NCI-H524 treated with DMSO at 0.1 percent for 48 hours (cell line): Measurements from ENCODE around the gene MARCHF4.
A peak's percentile ranks its signal among the peaks of the same experiment; 100 is the strongest.
"Not testable (repeated sequence)": the region's sequence is repeated elsewhere in the genome, so short reads cannot be mapped to it uniquely, and the experiment has no call there.

ENCODE experiments used
- DNase-seq: peaks from one replicate; lab custom pipeline; 2025; lab: John Stamatoyannopoulos, UW

The MARCHF4 gene

GRCh38 chr2:216391401-216391800 lies 19.1 kb upstream of the MARCHF4 start:
- DNase-seq = no peak

- no peak for DNase-seq
Measured at GRCh38 chr2:216389570-216389969, 17.3 kb upstream of the MARCHF4 start.

GRCh38 chr2:216388046-216388884 lies 16.0 kb upstream of the MARCHF4 start:
- DNase-seq = no peak

- DNase-seq = no peak
Measured at GRCh38 chr2:216387262-216387661, 15.0 kb upstream of the MARCHF4 start.

- DNase-seq = no peak
Measured at GRCh38 chr2:216385478-216385877, 13.2 kb upstream of the MARCHF4 start.

GRCh38 chr2:216384409-216384808 lies 12.1 kb upstream of the MARCHF4 start:
- not testable (repeated sequence) for DNase-seq

- DNase-seq = peak; percentile 74
Measured at GRCh38 chr2:216379977-216380376, 7.7 kb upstream of the MARCHF4 start.

- DNase-seq = no peak
Measured at GRCh38 chr2:216375286-216375685, 3.0 kb upstream of the MARCHF4 start.

GRCh38 chr2:216373896-216374295 lies 1.6 kb upstream of the MARCHF4 start:
- DNase-seq = no peak

GRCh38 chr2:216372761-216373291 lies 543 bp upstream of the MARCHF4 start:
- no peak for DNase-seq

- DNase-seq = no peak
Measured at GRCh38 chr2:216370961-216371712, 1.1 kb downstream of the MARCHF4 start.

- DNase-seq = no peak
Measured at GRCh38 chr2:216369821-216370220, 2.5 kb downstream of the MARCHF4 start.

- no peak for DNase-seq
Measured at GRCh38 chr2:216366777-216367471, 5.4 kb downstream of the MARCHF4 start.

GRCh38 chr2:216365518-216365917 lies 6.8 kb downstream of the MARCHF4 start:
- DNase-seq = no peak

- no peak for DNase-seq
Measured at GRCh38 chr2:216363221-216363620, 9.1 kb downstream of the MARCHF4 start.

- peak; percentile 56 for DNase-seq
Measured at GRCh38 chr2:216362730-216363129, 9.6 kb downstream of the MARCHF4 start.

GRCh38 chr2:216355711-216356110 lies 16.6 kb downstream of the MARCHF4 start:
- DNase-seq = no peak

- DNase-seq = no peak
Measured at GRCh38 chr2:216354306-216354705, 18.0 kb downstream of the MARCHF4 start.

GRCh38 chr2:216352653-216353270 lies 19.5 kb downstream of the MARCHF4 start:
- no peak for DNase-seq

- DNase-seq = no peak
Measured at GRCh38 chr2:216351172-216351925, 20.9 kb downstream of the MARCHF4 start.

- DNase-seq = no peak
Measured at GRCh38 chr2:216350214-216350791, 22.0 kb downstream of the MARCHF4 start.
